AG10803 (cell line): Measurements from ENCODE around the gene TBC1D2.

Experiments used
- DNase-seq: peaks from one replicate; pipeline ENCODE4 v3.0.0; 2010; ENCODE audit warnings: low read depth
- H3K4me3 ChIP-seq: 2 replicates; pipeline ENCODE4 v1.5.1; 2011; ENCODE audit warnings: mild to moderate bottlenecking, low read length, control low read depth
- TF ChIP-seq, protein P1 (sequence below): conservative IDR thresholded peaks from 2 replicates; pipeline ENCODE4 v1.5.1; 2011; ENCODE audit warnings: mild to moderate bottlenecking, low read length, control low read depth, inconsistent platforms

Gene TBC1D2, protein sequence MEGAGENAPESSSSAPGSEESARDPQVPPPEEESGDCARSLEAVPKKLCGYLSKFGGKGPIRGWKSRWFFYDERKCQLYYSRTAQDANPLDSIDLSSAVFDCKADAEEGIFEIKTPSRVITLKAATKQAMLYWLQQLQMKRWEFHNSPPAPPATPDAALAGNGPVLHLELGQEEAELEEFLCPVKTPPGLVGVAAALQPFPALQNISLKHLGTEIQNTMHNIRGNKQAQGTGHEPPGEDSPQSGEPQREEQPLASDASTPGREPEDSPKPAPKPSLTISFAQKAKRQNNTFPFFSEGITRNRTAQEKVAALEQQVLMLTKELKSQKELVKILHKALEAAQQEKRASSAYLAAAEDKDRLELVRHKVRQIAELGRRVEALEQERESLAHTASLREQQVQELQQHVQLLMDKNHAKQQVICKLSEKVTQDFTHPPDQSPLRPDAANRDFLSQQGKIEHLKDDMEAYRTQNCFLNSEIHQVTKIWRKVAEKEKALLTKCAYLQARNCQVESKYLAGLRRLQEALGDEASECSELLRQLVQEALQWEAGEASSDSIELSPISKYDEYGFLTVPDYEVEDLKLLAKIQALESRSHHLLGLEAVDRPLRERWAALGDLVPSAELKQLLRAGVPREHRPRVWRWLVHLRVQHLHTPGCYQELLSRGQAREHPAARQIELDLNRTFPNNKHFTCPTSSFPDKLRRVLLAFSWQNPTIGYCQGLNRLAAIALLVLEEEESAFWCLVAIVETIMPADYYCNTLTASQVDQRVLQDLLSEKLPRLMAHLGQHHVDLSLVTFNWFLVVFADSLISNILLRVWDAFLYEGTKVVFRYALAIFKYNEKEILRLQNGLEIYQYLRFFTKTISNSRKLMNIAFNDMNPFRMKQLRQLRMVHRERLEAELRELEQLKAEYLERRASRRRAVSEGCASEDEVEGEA

DNA sequence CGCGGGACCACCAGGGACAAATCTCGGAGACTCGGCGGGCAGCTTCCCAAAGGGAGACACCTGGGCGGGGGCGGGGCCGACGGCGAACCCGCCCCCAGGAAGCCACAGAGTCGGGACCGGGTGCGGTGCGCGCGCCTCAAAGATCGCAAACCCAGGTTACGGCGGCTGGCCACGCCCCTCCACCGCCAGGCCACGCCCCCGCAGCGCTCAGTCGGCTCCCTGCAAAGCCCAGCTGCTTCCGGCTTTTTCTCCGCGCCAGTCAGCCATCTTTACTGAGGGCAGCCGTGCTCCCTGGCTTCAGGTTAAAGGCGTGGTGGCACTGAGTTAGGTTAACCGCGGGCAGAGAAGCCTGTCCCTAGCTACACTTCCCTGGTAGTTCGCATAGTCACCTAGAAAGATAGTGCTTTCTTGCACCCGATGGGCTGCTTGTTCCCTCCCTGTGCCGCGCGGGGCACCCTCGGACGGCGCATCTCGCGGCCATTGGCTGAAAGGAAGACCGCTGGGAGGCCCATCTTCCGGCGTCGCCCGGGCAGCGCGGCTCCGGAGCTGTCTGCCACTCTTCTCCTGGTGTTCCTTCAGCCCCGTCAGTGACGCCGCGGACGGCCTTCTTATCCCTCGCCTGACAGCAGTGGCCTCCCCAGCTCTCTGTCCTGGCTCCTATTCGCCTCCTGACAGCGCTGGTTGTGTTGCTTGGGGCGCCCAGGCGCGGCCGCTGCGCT lies at the start of gene TBC1D2:
Gene TBC1D2, minus strand, starts transcription at position 72 of the 719 bp plus-strand sequence. CDS start 108 bp downstream, outside the sequence.
- peak within 1 kb of the TSS; percentile 88 for H3K4me3 ChIP-seq
- peak; percentile 92 for DNase-seq
- TF ChIP-seq, protein P1, sequence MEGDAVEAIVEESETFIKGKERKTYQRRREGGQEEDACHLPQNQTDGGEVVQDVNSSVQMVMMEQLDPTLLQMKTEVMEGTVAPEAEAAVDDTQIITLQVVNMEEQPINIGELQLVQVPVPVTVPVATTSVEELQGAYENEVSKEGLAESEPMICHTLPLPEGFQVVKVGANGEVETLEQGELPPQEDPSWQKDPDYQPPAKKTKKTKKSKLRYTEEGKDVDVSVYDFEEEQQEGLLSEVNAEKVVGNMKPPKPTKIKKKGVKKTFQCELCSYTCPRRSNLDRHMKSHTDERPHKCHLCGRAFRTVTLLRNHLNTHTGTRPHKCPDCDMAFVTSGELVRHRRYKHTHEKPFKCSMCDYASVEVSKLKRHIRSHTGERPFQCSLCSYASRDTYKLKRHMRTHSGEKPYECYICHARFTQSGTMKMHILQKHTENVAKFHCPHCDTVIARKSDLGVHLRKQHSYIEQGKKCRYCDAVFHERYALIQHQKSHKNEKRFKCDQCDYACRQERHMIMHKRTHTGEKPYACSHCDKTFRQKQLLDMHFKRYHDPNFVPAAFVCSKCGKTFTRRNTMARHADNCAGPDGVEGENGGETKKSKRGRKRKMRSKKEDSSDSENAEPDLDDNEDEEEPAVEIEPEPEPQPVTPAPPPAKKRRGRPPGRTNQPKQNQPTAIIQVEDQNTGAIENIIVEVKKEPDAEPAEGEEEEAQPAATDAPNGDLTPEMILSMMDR = peak; percentile 36

DNA sequence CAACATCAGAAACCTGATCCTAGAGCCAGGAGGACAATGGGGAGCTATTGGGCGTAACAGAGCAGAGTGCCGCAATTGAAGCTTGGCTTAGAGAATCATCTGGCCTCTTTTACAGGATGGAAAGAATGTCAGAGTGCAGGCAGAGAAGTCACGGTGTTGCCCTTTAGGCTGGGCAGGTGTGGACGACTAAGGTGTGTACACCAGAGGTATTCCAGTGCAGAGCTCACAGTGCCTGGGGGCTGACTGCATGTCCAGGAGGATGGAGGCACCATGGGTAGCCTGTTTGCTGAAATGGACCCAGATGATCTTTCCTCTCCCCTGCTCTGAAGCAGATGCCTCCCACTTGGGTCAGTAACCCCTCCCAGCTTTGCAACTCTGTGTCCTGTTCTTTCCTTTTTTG lies 48.9 kb upstream of the TBC1D2 start:
- DNase-seq = no peak
- H3K4me3 ChIP-seq = no peak overlapping the region
- TF ChIP-seq, protein P1 = no peak

GRCh38 chr9:98303633-98304125 lies 48.2 kb upstream of the TBC1D2 start:
- TF ChIP-seq, protein P1 = no peak
- no peak for DNase-seq
- H3K4me3 ChIP-seq = no peak overlapping the region

DNA sequence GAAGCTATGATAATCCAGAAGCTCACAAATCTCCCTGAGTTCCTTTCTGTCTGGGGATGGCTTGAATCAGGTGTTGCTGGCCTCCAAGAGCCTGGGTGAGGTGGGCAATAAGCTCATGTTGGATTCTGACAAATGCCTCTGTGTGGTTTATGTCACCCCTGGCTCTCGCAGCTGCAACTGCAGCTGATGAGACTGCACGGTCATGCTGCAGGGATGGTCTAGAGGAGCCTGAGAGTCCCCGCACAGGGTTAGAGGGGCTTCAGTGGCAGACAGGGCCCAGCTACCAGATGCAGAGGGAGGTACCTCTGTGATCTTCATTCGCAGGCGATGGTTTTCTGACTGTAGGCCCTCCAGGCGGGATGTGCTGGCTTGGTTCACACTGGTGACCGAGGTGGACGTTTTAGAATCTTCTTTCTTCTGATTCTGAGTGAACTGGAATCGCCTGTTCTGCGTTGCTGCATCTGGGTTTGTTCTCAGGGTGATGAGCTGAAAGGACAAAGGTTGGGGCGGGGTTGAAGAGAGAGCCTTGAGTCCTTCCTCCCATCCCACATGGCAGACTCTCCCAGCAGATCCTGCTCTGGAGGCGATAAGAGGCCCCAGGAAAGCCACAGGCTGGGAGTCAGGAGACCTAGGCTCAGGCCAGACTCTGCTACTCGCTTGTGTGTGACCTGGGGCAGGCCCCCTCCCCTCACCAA lies 47.6 kb upstream of the TBC1D2 start:
- no peak for DNase-seq
- no peak overlapping the region for H3K4me3 ChIP-seq
- TF ChIP-seq, protein P1 = no peak

DNA sequence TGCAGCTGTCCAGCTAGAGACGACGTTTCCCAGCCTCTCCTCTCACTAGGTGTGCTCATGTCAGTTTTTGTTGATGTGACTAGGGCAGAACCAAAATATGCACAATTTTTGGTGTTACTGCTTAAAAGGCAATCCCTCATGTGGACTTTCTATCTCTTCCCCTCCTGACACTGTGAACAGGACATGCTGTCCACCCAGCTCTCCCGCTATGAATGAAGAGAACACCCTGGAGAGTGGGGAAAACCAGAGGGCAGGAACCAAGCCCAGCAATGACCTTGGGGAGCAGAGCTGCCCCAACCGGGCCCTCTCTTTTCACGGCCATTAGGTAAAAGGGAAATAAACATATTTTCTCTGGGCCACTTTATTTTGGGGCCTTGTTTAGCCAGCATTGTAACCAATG lies 46.7 kb upstream of the TBC1D2 start:
- no peak for DNase-seq
- TF ChIP-seq, protein P1 = no peak
- no peak overlapping the region for H3K4me3 ChIP-seq

- H3K4me3 ChIP-seq = no peak overlapping the region
- no peak for DNase-seq
- TF ChIP-seq, protein P1 = no peak; the same call in 1 of the 2 replicates
These were observed 45.2 kb upstream of the TBC1D2 start for GRCh38 chr9:98300611-98301010.
